K562 (cell line): ENCODE data around the gene DNM1. TPM values are rescaled to one million over a fixed set of nuclear protein-coding genes. Genes with fewer than 3 reads are reported as not detected.

Source experiments
- ARID2 ChIP-seq: fragments of 450-650 bp; IDR thresholded peaks from 2 replicates; pipeline ENCODE4 v1.6.1; 2017; ENCODE audit warnings: antibody characterized with exemption, mild to moderate bottlenecking
- MTA2 ChIP-seq: fragments of 450-650 bp; IDR thresholded peaks from 2 replicates; pipeline ENCODE4 v1.6.1; 2016; ENCODE audit warnings: low read depth
- NR2C2 ChIP-seq, 2 experiments: fragments of 200-800 bp in 1 of 2; sonication (Bioruptor generic) in 1 of 2; sonication (generic) in 1 of 2; formaldehyde crosslinking in 1 of 2; IDR thresholded peaks; 2 replicates each; pipeline versions ENCODE4 v1.6.1 to v1.8.0; 2016 to 2022; ENCODE audit warnings: mild to moderate bottlenecking in 1 of 2, missing compliant biosample characterization in 1 of 2, missing genetic modification characterization in 1 of 2, missing genetic modification reagents in 1 of 2
- PHF21A ChIP-seq: fragments of 450-650 bp; IDR thresholded peaks from 2 replicates; pipeline ENCODE4 v1.6.1; 2017; ENCODE audit warnings: low read depth, borderline replicate concordance
- POLR3G ChIP-seq: IDR thresholded peaks from 2 replicates; pipeline ENCODE4 v1.6.1; 2011; ENCODE audit not compliant: insufficient read length, insufficient replicate concordance; ENCODE audit errors: extremely low read depth
- RBBP5 ChIP-seq: fragments of 200-600 bp; sonication (generic); IDR thresholded peaks from 2 replicates; pipeline ENCODE4 v1.6.1; 2012; ENCODE audit warnings: borderline replicate concordance, mild to moderate bottlenecking, low read length, control low read depth, inconsistent platforms; ENCODE audit not compliant: insufficient read depth, poor library complexity, severe bottlenecking
- RBM25 ChIP-seq: fragments of 200-400 bp; formaldehyde crosslinking; IDR thresholded peaks from 2 replicates; pipeline ENCODE4 v1.6.1; 2018; ENCODE audit warnings: low read length, low read depth, moderate library complexity; ENCODE audit not compliant: severe bottlenecking
- RNF2 ChIP-seq: sonication (generic); IDR thresholded peaks from 2 replicates; pipeline ENCODE4 v1.6.1; 2016
- ZSCAN29 ChIP-seq: fragments of 450-650 bp; IDR thresholded peaks from 2 replicates; pipeline ENCODE4 v1.6.1; 2017
- polyA plus RNA-seq, 8 experiments: library from polyadenylated mRNA; depleted of rRNA in 4 of 8; stranded (reverse) in 5 of 8; unstranded in 3 of 8; fragments of >200 nt; fragmentation: Nextera tagmentation in 2 of 8; fragmentation: Illumina TruSeq in 1 of 8; extraction: Ambion mirVana in 2 of 8; extraction: Trizol in 1 of 8; gene quantifications; 2 replicates each; pipeline versions ENCODE4 v1.2.1 to v1.2.3, GENCODE V29; 2011 to 2014; ENCODE audit warnings: inconsistent platforms in 1 of 8, missing spikeins in 1 of 8
- total RNA-seq, 7 experiments: library from RNA; depleted of rRNA in 6 of 7; stranded (reverse); fragments of >200 nt in 6 of 7; fragmentation: Illumina TruSeq in 2 of 7; extraction: Trizol in 2 of 7; gene quantifications; 2 replicates each; pipeline versions ENCODE4 v1.2.1 to v1.2.3, GENCODE V29; 2011 to 2021; ENCODE audit warnings: low replicate concordance in 1 of 7
- TF ChIP-seq, protein P1 (sequence below), 2 experiments: fragments of 250-450 bp in 1 of 2; fragments of 450-650 bp in 1 of 2; sonication (Bioruptor Pico) in 1 of 2; IDR thresholded peaks; 2 replicates each; pipeline versions ENCODE4 v1.6.1 to v1.8.0; 2016 to 2021; ENCODE audit warnings: mild to moderate bottlenecking in 2 of 2, moderate library complexity in 2 of 2, missing compliant biosample characterization in 1 of 2, missing genetic modification characterization in 1 of 2
- TF ChIP-seq, protein P2 (sequence below): fragments of 250-450 bp; sonication (Bioruptor Pico); IDR thresholded peaks from 2 replicates; pipeline ENCODE4 v1.9.0; 2021; ENCODE audit warnings: mild to moderate bottlenecking
- TF ChIP-seq, protein P3 (sequence below): fragments of 450-650 bp; IDR thresholded peaks from 2 replicates; pipeline ENCODE4 v1.6.1; 2016; ENCODE audit warnings: mild to moderate bottlenecking, moderate library complexity

The DNM1 gene
- total and polyA plus RNA-seq, 9 of the 15 experiments (the other 6 are each of a cell fraction or from before 2014, with no cell fraction given) = 0.39 to 23.1 (median 9.1) TPM

DNA sequence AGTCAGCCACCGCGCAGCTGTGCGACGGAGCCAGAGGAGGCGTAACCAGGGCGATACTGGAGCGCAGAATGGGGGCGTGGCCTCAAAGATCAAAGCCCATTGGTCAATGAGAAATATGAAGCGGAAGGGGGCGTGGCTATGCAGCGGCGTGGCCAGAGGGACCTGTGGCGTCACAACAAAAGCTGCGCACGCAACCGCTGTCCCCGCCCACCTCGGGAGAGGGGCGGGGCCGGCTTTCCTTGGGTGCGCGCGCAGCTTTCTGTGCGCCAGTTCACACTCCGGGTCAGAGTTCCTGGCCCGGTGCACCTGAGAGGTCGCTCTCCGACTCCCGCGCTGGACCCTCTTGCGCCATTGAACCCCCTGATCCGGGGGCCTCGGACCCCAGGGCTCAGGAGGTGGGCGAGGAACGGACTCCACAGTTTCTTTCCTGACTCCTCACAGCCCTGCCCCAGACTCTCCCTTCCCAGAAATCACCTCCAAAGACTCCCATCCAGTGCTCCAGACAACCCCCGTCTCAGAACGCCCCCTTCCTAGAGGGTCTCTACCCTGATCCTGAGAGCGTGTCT lies 72.9 kb downstream of the DNM1 start, which contains the start of gene SWI5 (continued):
- TF ChIP-seq, protein P1, sequence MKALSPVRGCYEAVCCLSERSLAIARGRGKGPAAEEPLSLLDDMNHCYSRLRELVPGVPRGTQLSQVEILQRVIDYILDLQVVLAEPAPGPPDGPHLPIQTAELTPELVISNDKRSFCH (CRISPR knock-in tag; IDR thresholded peaks at IDR 0.05) = no peak
- TF ChIP-seq, protein P1 (tag; IDR thresholded peaks at IDR 0.05) = peak; percentile 88; the same call in 1 of the 2 replicates
- TF ChIP-seq POLR3G (no peak), RBBP5 (peak; percentile 77), NR2C2 (CRISPR knock-in tag; IDR thresholded peaks at IDR 0.05) (no peak), NR2C2 (tag; IDR thresholded peaks at IDR 0.05) (no peak), RNF2 (no peak), ZSCAN29 (no peak), PHF21A (no peak), MTA2 (no peak), RBM25 (no peak), ARID2 (no peak)
- TF ChIP-seq, protein P2, sequence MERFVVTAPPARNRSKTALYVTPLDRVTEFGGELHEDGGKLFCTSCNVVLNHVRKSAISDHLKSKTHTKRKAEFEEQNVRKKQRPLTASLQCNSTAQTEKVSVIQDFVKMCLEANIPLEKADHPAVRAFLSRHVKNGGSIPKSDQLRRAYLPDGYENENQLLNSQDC (CRISPR knock-in tag) = peak; percentile 87; the same call in 1 of the 2 replicates
- TF ChIP-seq, protein P3, sequence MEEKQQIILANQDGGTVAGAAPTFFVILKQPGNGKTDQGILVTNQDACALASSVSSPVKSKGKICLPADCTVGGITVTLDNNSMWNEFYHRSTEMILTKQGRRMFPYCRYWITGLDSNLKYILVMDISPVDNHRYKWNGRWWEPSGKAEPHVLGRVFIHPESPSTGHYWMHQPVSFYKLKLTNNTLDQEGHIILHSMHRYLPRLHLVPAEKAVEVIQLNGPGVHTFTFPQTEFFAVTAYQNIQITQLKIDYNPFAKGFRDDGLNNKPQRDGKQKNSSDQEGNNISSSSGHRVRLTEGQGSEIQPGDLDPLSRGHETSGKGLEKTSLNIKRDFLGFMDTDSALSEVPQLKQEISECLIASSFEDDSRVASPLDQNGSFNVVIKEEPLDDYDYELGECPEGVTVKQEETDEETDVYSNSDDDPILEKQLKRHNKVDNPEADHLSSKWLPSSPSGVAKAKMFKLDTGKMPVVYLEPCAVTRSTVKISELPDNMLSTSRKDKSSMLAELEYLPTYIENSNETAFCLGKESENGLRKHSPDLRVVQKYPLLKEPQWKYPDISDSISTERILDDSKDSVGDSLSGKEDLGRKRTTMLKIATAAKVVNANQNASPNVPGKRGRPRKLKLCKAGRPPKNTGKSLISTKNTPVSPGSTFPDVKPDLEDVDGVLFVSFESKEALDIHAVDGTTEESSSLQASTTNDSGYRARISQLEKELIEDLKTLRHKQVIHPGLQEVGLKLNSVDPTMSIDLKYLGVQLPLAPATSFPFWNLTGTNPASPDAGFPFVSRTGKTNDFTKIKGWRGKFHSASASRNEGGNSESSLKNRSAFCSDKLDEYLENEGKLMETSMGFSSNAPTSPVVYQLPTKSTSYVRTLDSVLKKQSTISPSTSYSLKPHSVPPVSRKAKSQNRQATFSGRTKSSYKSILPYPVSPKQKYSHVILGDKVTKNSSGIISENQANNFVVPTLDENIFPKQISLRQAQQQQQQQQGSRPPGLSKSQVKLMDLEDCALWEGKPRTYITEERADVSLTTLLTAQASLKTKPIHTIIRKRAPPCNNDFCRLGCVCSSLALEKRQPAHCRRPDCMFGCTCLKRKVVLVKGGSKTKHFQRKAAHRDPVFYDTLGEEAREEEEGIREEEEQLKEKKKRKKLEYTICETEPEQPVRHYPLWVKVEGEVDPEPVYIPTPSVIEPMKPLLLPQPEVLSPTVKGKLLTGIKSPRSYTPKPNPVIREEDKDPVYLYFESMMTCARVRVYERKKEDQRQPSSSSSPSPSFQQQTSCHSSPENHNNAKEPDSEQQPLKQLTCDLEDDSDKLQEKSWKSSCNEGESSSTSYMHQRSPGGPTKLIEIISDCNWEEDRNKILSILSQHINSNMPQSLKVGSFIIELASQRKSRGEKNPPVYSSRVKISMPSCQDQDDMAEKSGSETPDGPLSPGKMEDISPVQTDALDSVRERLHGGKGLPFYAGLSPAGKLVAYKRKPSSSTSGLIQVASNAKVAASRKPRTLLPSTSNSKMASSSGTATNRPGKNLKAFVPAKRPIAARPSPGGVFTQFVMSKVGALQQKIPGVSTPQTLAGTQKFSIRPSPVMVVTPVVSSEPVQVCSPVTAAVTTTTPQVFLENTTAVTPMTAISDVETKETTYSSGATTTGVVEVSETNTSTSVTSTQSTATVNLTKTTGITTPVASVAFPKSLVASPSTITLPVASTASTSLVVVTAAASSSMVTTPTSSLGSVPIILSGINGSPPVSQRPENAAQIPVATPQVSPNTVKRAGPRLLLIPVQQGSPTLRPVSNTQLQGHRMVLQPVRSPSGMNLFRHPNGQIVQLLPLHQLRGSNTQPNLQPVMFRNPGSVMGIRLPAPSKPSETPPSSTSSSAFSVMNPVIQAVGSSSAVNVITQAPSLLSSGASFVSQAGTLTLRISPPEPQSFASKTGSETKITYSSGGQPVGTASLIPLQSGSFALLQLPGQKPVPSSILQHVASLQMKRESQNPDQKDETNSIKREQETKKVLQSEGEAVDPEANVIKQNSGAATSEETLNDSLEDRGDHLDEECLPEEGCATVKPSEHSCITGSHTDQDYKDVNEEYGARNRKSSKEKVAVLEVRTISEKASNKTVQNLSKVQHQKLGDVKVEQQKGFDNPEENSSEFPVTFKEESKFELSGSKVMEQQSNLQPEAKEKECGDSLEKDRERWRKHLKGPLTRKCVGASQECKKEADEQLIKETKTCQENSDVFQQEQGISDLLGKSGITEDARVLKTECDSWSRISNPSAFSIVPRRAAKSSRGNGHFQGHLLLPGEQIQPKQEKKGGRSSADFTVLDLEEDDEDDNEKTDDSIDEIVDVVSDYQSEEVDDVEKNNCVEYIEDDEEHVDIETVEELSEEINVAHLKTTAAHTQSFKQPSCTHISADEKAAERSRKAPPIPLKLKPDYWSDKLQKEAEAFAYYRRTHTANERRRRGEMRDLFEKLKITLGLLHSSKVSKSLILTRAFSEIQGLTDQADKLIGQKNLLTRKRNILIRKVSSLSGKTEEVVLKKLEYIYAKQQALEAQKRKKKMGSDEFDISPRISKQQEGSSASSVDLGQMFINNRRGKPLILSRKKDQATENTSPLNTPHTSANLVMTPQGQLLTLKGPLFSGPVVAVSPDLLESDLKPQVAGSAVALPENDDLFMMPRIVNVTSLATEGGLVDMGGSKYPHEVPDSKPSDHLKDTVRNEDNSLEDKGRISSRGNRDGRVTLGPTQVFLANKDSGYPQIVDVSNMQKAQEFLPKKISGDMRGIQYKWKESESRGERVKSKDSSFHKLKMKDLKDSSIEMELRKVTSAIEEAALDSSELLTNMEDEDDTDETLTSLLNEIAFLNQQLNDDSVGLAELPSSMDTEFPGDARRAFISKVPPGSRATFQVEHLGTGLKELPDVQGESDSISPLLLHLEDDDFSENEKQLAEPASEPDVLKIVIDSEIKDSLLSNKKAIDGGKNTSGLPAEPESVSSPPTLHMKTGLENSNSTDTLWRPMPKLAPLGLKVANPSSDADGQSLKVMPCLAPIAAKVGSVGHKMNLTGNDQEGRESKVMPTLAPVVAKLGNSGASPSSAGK = no peak
